ENCODE measurements around the gene CAMP.

GRCh38 chr3:48247401-48247811 is 24.1 kb downstream of the CAMP start:
- no peak for TF ChIP-seq CTCF (IDR thresholded peaks at IDR 0.05; ENCODE audit: low read depth, low read length)
- TF ChIP-seq EZH2phosphoT487 (IDR thresholded peaks at IDR 0.05; ENCODE audit: low read depth): no peak
